Mesodermal cell (in vitro differentiated cells): Measurements from ENCODE around the gene ZNF579.

ENCODE experiments used
- H3K27ac ChIP-seq: 2 replicates; pipeline ENCODE4 v1.7.0; 2013; ENCODE audit warnings: mild to moderate bottlenecking, low read depth, low read length, moderate library complexity; ENCODE audit not compliant: severe bottlenecking
- H3K36me3 ChIP-seq: 2 replicates; pipeline ENCODE4 v1.7.1; 2013; ENCODE audit warnings: mild to moderate bottlenecking, low read length, moderate library complexity; ENCODE audit not compliant: control insufficient read depth, insufficient read depth
- H3K4me1 ChIP-seq: one replicate; pipeline ENCODE4 v1.7.1; 2013; ENCODE audit warnings: mild to moderate bottlenecking, low read length; ENCODE audit not compliant: insufficient read depth, control insufficient read depth, poor library complexity, severe bottlenecking
- H3K4me3 ChIP-seq: 2 replicates; pipeline ENCODE4 v1.7.0; 2013; ENCODE audit warnings: low read length, control low read depth, mild to moderate bottlenecking; ENCODE audit not compliant: insufficient read depth, poor library complexity, severe bottlenecking; ENCODE audit errors: extremely low read depth
- H3K9me3 ChIP-seq: 2 replicates; pipeline ENCODE4 v1.7.1; 2013; ENCODE audit warnings: mild to moderate bottlenecking, low read length, moderate library complexity; ENCODE audit not compliant: control insufficient read depth
- WGBS, 2 experiments: methylation state at CpG; one replicate each; pipeline ENCODE4 v1.1.5; 2013; ENCODE audit warnings: missing lambda C conversion rate in 2 of 2; ENCODE audit not compliant: insufficient coverage in 2 of 2; 5-methylcytosine and 5-hydroxymethylcytosine counted together

ZNF579 gene

GRCh38 chr19:55527197-55528029 lies 53.2 kb downstream of the ZNF579 start:
- no peaks in the 10 kb centered on the region for H3K36me3 ChIP-seq
- peaks cover 8% of the 10 kb centered on the region for H3K4me1 ChIP-seq
- no peak overlapping the region for H3K27ac ChIP-seq
- 75 to 83% methylated on average over 18 to 22 of the region's 22 CpGs for WGBS, 2 experiments
- no peaks in the 10 kb centered on the region for H3K9me3 ChIP-seq
- no peak overlapping the region for H3K4me3 ChIP-seq
